IMR-90 (cell line): ENCODE measurements around the gene FAM184A. TPM values are rescaled to one million over a fixed set of nuclear protein-coding genes. Genes with fewer than 3 reads are reported as not detected.

ENCODE experiments used
- ATAC-seq: fragments of 200-7000 bp; cut with Tn5 transposase; 2 replicates; pipeline ENCODE4 v1.9.1; 2020; ENCODE audit warnings: low read depth, mild to moderate bottlenecking, moderate library complexity
- BruUV-seq: library from RNA; stranded (reverse); fragments of 400-500 nt; replicated peaks from 2 replicates; lab custom pipeline; 2021; lab: Mats Ljungman, UMichigan
- CTCF ChIA-PET: fragments of 300-600 bp; formaldehyde crosslinking; extraction: SDS; loops from one replicate; lab custom pipeline; 2021; ENCODE audit warnings: antibody characterized with exemption; lab: Yijun Ruan, JAX
- POLR2A ChIA-PET: fragments of 300-600 bp; sonication (Branson Sonifier 250); formaldehyde crosslinking; loops from one replicate; lab custom pipeline; 2022; ENCODE audit warnings: antibody characterized with exemption; ENCODE audit not compliant: unreplicated experiment; lab: Charles Lee
- DNase-seq: peaks from one replicate; pipeline ENCODE4 v3.0.0; 2013
- H2AFZ ChIP-seq: replicated peaks from 2 replicates; pipeline ENCODE3; 2013; ENCODE audit warnings: low read length, mild to moderate bottlenecking; ENCODE audit not compliant: poor library complexity
- H2AK5ac ChIP-seq: 2 replicates; pipeline ENCODE4 v1.6.1; 2013; ENCODE audit warnings: low read depth, low read length, inconsistent platforms
- H2AK9ac ChIP-seq: replicated peaks from 2 replicates; pipeline ENCODE3; 2013; ENCODE audit warnings: mild to moderate bottlenecking, low read depth, low read length, moderate library complexity; ENCODE audit not compliant: poor library complexity
- H2BK120ac ChIP-seq: 2 replicates; pipeline ENCODE4 v1.6.1; 2013; ENCODE audit warnings: low read depth, low read length, inconsistent platforms
- H2BK15ac ChIP-seq: 3 replicates; pipeline ENCODE4 v1.6.1; 2013; ENCODE audit warnings: low read depth, low read length, inconsistent platforms
- H2BK20ac ChIP-seq: 2 replicates; pipeline ENCODE4 v1.6.1; 2013; ENCODE audit warnings: low read depth, mild to moderate bottlenecking, inconsistent platforms, low read length, moderate library complexity
- H2BK5ac ChIP-seq: 2 replicates; pipeline ENCODE4 v1.6.1; 2013; ENCODE audit warnings: mild to moderate bottlenecking, low read depth, low read length, inconsistent platforms; ENCODE audit not compliant: poor library complexity, severe bottlenecking
- H3K14ac ChIP-seq: replicated peaks from 2 replicates; pipeline ENCODE4 v1.6.1; 2013; ENCODE audit warnings: low read depth, low read length, inconsistent platforms
- H3K18ac ChIP-seq: 2 replicates; pipeline ENCODE4 v1.6.1; 2013; ENCODE audit warnings: low read depth, low read length, control low read depth
- H3K23ac ChIP-seq: 2 replicates; pipeline ENCODE4 v1.6.1; 2013; ENCODE audit warnings: low read depth, low read length, inconsistent platforms
- H3K27ac ChIP-seq: 2 replicates; pipeline ENCODE4 v1.5.1; 2013; ENCODE audit warnings: mild to moderate bottlenecking, control low read depth, low read length; ENCODE audit not compliant: insufficient read depth
- H3K27me3 ChIP-seq: 2 replicates; pipeline ENCODE4 v1.6.1; 2013; ENCODE audit warnings: low read length; ENCODE audit not compliant: control insufficient read depth, insufficient read depth
- H3K36me3 ChIP-seq: 2 replicates; pipeline ENCODE4 v1.6.1; 2013; ENCODE audit warnings: low read length, mixed read lengths; ENCODE audit not compliant: control insufficient read depth, insufficient read depth
- H3K4ac ChIP-seq: 2 replicates; pipeline ENCODE4 v1.6.1; 2013; ENCODE audit warnings: low read depth, low read length, inconsistent platforms
- H3K4me1 ChIP-seq: 2 replicates; pipeline ENCODE4 v1.6.1; 2013; ENCODE audit warnings: low read length, mixed read lengths; ENCODE audit not compliant: control insufficient read depth, insufficient read depth
- H3K4me2 ChIP-seq: 2 replicates; pipeline ENCODE4 v1.6.1; 2013; ENCODE audit warnings: low read depth, mild to moderate bottlenecking, control low read depth, low read length, moderate library complexity
- H3K4me3 ChIP-seq: 2 replicates; pipeline ENCODE4 v1.5.1; 2013; ENCODE audit warnings: low read depth, mild to moderate bottlenecking, control low read depth, low read length, moderate library complexity; ENCODE audit not compliant: insufficient read depth
- H3K56ac ChIP-seq: 2 replicates; pipeline ENCODE4 v1.6.1; 2013; ENCODE audit warnings: low read length, inconsistent platforms; ENCODE audit not compliant: insufficient read depth; ENCODE audit errors: extremely low read depth
- H3K79me1 ChIP-seq, 2 experiments: 2 replicates each; pipeline ENCODE4 v1.6.1; 2013; ENCODE audit warnings: low read length in 2 of 2, inconsistent platforms in 1 of 2, low read depth in 1 of 2
- H3K9ac ChIP-seq: 2 replicates; pipeline ENCODE4 v1.6.1; 2013; ENCODE audit warnings: low read depth, low read length, control low read depth
- H3K9me1 ChIP-seq: 2 replicates; pipeline ENCODE4 v1.6.1; 2013; ENCODE audit warnings: low read length, inconsistent platforms; ENCODE audit not compliant: insufficient read depth
- H3K9me3 ChIP-seq: 2 replicates; pipeline ENCODE4 v1.6.1; 2013; ENCODE audit warnings: low read length; ENCODE audit not compliant: control insufficient read depth, insufficient read depth
- H4K20me1 ChIP-seq: 2 replicates; pipeline ENCODE4 v1.6.1; 2013; ENCODE audit warnings: low read length, inconsistent platforms; ENCODE audit not compliant: insufficient read depth
- H4K5ac ChIP-seq: 2 replicates; pipeline ENCODE4 v1.6.1; 2013; ENCODE audit warnings: mild to moderate bottlenecking, low read depth, low read length, control low read depth
- H4K8ac ChIP-seq, 2 experiments: 2 replicates each; pipeline ENCODE4 v1.6.1; 2013; ENCODE audit warnings: low read depth in 2 of 2, low read length in 2 of 2, control low read depth in 1 of 2, inconsistent platforms in 1 of 2
- H4K91ac ChIP-seq: 2 replicates; pipeline ENCODE4 v1.6.1; 2013; ENCODE audit warnings: low read depth, low read length, inconsistent platforms; ENCODE audit not compliant: insufficient read depth
- CEBPB ChIP-seq: IDR thresholded peaks from 2 replicates; pipeline ENCODE4 v1.6.1; 2012; ENCODE audit warnings: low read depth, low read length, improper control_type of control experiment
- CHD1 ChIP-seq: IDR thresholded peaks from 2 replicates; pipeline ENCODE4 v1.6.1; 2012; ENCODE audit warnings: low read depth, low read length, improper control_type of control experiment
- CTCF ChIP-seq: conservative IDR thresholded peaks from 2 replicates; pipeline ENCODE4 v1.5.1; 2012; ENCODE audit warnings: mild to moderate bottlenecking, low read depth, low read length, improper control_type of control experiment
- ELK1 ChIP-seq: fragments of 150-350 bp; IDR thresholded peaks from 2 replicates; pipeline ENCODE4 v1.6.1; 2016; ENCODE audit warnings: low read depth, mild to moderate bottlenecking, low read length, moderate library complexity, borderline replicate concordance
- FOS ChIP-seq: fragments of 150-350 bp; IDR thresholded peaks from 2 replicates; pipeline ENCODE4 v1.6.1; 2016; ENCODE audit warnings: low read depth, low read length
- MAFK ChIP-seq: IDR thresholded peaks from 2 replicates; pipeline ENCODE4 v1.6.1; 2012; ENCODE audit warnings: low read depth, low read length, improper control_type of control experiment
- MAZ ChIP-seq: IDR thresholded peaks from 2 replicates; pipeline ENCODE4 v1.6.1; 2012; ENCODE audit warnings: low read depth, mild to moderate bottlenecking, low read length, improper control_type of control experiment, moderate library complexity, borderline replicate concordance
- MXI1 ChIP-seq: IDR thresholded peaks from 2 replicates; pipeline ENCODE4 v1.6.1; 2012; ENCODE audit warnings: low read depth, mild to moderate bottlenecking, low read length, moderate library complexity, borderline replicate concordance
- NFE2L2 ChIP-seq: fragments of 150-350 bp; IDR thresholded peaks from 2 replicates; pipeline ENCODE4 v1.6.1; 2016; ENCODE audit warnings: low read depth, mild to moderate bottlenecking, low read length
- POLR2A ChIP-seq: IDR thresholded peaks from 2 replicates; pipeline ENCODE4 v1.6.1; 2012; ENCODE audit warnings: mild to moderate bottlenecking, low read depth, low read length
- RAD21 ChIP-seq: IDR thresholded peaks from 2 replicates; pipeline ENCODE4 v1.6.1; 2012; ENCODE audit warnings: low read length, improper control_type of control experiment
- RCOR1 ChIP-seq: IDR thresholded peaks from 2 replicates; pipeline ENCODE4 v1.6.1; 2012; ENCODE audit warnings: mild to moderate bottlenecking, low read length, improper control_type of control experiment; ENCODE audit not compliant: insufficient replicate concordance
- RFX5 ChIP-seq: IDR thresholded peaks from 2 replicates; pipeline ENCODE4 v1.8.0; 2012; ENCODE audit warnings: low read depth, mild to moderate bottlenecking, low read length, moderate library complexity
- SMC3 ChIP-seq: fragments of 150-350 bp; IDR thresholded peaks from 2 replicates; pipeline ENCODE4 v1.6.1; 2016; ENCODE audit warnings: low read depth, mild to moderate bottlenecking, antibody characterized with exemption, low read length, moderate library complexity
- USF2 ChIP-seq: fragments of 150-350 bp; IDR thresholded peaks from 2 replicates; pipeline ENCODE4 v1.6.1; 2017; ENCODE audit warnings: mild to moderate bottlenecking, antibody characterized with exemption, low read length, low read depth
- WGBS, 2 experiments: methylation state at CpG; one replicate each; pipeline versions ENCODE4 v1.1.5 to v1.1.7; 2013; ENCODE audit warnings: missing lambda C conversion rate in 2 of 2; ENCODE audit not compliant: insufficient read length in 1 of 2; ENCODE audit errors: extremely low coverage in 2 of 2; 5-methylcytosine and 5-hydroxymethylcytosine counted together
- dilution Hi-C: fragments of 300-500 bp; cut with HindIII; formaldehyde crosslinking; loops from one replicate; pipeline ENCODE4 v1.14.3; 2018; ENCODE audit warnings: low sequenced_read_pairs; ENCODE audit not compliant: unreplicated experiment
- in situ Hi-C: fragments of 300-500 bp; cut with MboI; formaldehyde crosslinking; loops from 3 replicates; pipeline ENCODE4 v1.14.3; 2019; ENCODE audit warnings: low sequenced_read_pairs, inconsistent platforms, mixed read lengths
- intact Hi-C: fragments of 100-400 bp; cut with micrococcal nuclease; formaldehyde crosslinking; loops from 2 replicates; pipeline ENCODE4 v1.10.0; 2022
- polyA plus RNA-seq, 3 experiments: library from polyadenylated mRNA; depleted of rRNA; stranded (reverse); fragments of >200 nt; gene quantifications; 2 replicates each; pipeline ENCODE4 v1.2.3, GENCODE V29; 2012; ENCODE audit warnings: low replicate concordance in 1 of 3
- total RNA-seq: library from RNA; depleted of rRNA; stranded (reverse); fragments of >200 nt; gene quantifications from 2 replicates; pipeline ENCODE4 v1.2.3, GENCODE V29; 2012

FAM184A gene
- total and polyA plus RNA-seq, 2 of the 4 experiments (the other 2 are of a cell fraction): 0.03 TPM; not detected in 1

GRCh38 chr6:119024111-119024510, 54.4 kb downstream of the FAM184A start:
- H3K9me1 ChIP-seq: no peaks in the 10 kb centered on the region
- H3K9ac ChIP-seq: no peak overlapping the region
- ChIA-PET CTCF (no interaction called here), POLR2A (no interaction called here)
- no peak overlapping the region for H3K14ac ChIP-seq
- H4K5ac ChIP-seq: no peak overlapping the region
- TF ChIP-seq CHD1 (no peak), RAD21 (no peak), USF2 (no peak), MAZ (no peak), NFE2L2 (no peak), CEBPB (no peak), FOS (no peak), POLR2A (no peak), RFX5 (no peak), MXI1 (no peak), MAFK (no peak), RCOR1 (no peak), ELK1 (no peak), SMC3 (no peak), CTCF (no peak)
- H2AFZ ChIP-seq: no peak overlapping the region
- H2BK120ac ChIP-seq: no peak overlapping the region
- H3K27ac ChIP-seq: no peak overlapping the region
- WGBS, 2 experiments: 61% methylated on average over 4 of the region's 6 CpGs; no CpG with 5 or more reads in 1 of the 2 experiments
- no peak overlapping the region for H4K8ac ChIP-seq
- no peak overlapping the region for H2AK5ac ChIP-seq
- no peak overlapping the region for H2BK15ac ChIP-seq
- no peak overlapping the region for H4K91ac ChIP-seq
- H3K18ac ChIP-seq: no peak overlapping the region
- no peak overlapping the region for H3K23ac ChIP-seq
- H3K79me1 ChIP-seq: no peaks in the 10 kb centered on the region
- H3K4ac ChIP-seq: no peak overlapping the region
- H3K56ac ChIP-seq: no peak overlapping the region
- H3K4me3 ChIP-seq: no peak overlapping the region
- H2BK5ac ChIP-seq: no peak overlapping the region
- no peaks in the 10 kb centered on the region for H4K20me1 ChIP-seq
- DNase-seq (no peak), ATAC-seq (no peak)
- H3K36me3 ChIP-seq: no peaks in the 10 kb centered on the region
- no peak overlapping the region for H3K4me2 ChIP-seq
- no peak overlapping the region for H2AK9ac ChIP-seq
- dilution Hi-C loops: no loop called here
- no peaks in the 10 kb centered on the region for H3K27me3 ChIP-seq
- intact Hi-C loops: no loop called here
- no TSS peak for BruUV-seq
- no peaks in the 10 kb centered on the region for H3K9me3 ChIP-seq
- H3K4me1 ChIP-seq: no peaks in the 10 kb centered on the region
- in situ Hi-C loops: no loop called here
- no peak overlapping the region for H2BK20ac ChIP-seq
